ENCODE results near the gene DISC1. TPM values are rescaled to one million over a fixed set of nuclear protein-coding genes. Genes with fewer than 3 reads are reported as not detected.

Gene DISC1
- total and polyA plus RNA-seq, 2 experiments from 2014 or later = 2.1 to 6.5 TPM

DNA sequence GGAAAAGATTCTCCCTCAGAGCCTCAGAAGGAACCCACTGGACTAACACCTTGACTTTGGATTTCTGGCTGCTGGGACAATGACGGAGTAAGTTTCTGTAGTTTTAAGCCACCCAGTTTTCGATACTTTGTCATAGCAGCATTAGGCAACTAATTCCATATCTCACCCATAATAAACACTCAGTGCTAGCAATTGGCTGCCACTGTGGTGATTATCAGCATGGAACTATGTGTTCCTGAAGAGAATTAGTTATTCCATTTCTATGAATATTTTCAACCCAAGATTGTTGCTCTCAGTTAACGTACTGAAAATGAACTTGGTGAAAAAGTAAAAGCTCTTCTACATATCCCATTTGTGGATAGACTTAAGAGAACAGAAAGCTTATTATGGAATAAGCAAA is 299.3 kb downstream of the DISC1 start (continued):
- no peak for TF ChIP-seq ETS1 (IDR thresholded peaks at IDR 0.05)
- no peak for TF ChIP-seq JUNB (IDR thresholded peaks at IDR 0.05; ENCODE audit: unreplicated experiment)

GRCh38 chr1:231926340-231926739 is 299.8 kb downstream of the DISC1 start:
- H3K27ac Mint-ChIP-seq = no peak overlapping the region
- DNase-seq (ENCODE audit: low spot score) (no peak), ATAC-seq (no peak)
- Histone ChIP-seq H3K4me3 (no peak overlapping the region), H3K36me3 (ENCODE audit: insufficient read depth) (no peaks in the 10 kb centered on the region), H2AFZ (no peak overlapping the region), H4K20me1 (replicated peaks; ENCODE audit: insufficient read depth) (0 out of 2 replicates have a peak, but pooled peaks cover 3% of the 10 kb centered on the region), H3F3A (replicated peaks; ENCODE audit: low read depth) (no peaks in the 10 kb centered on the region), H3K27me3 (ENCODE audit: insufficient read depth) (no peaks in the 10 kb centered on the region), H3K9me2 (ENCODE audit: insufficient read depth) (peaks cover 6% of the 10 kb centered on the region; the same call in 1 of the 2 replicates), H3K27ac (ENCODE audit: low read depth) (no peak overlapping the region), H3K79me2 (replicated peaks; ENCODE audit: insufficient read depth) (no peaks in the 10 kb centered on the region), H3K4me1 (ENCODE audit: insufficient read depth) (peaks cover 13% of the 10 kb centered on the region), H3K4me2 (no peak overlapping the region)
- H3K9me3 Mint-ChIP-seq = no peaks in the 10 kb centered on the region
- H3K4me3 Mint-ChIP-seq = no peak overlapping the region
- H3K4me1 Mint-ChIP-seq = peaks cover 17% of the 10 kb centered on the region
- TF ChIP-seq JUNB (IDR thresholded peaks at IDR 0.05; ENCODE audit: unreplicated experiment) = no peak
- TF ChIP-seq ZNF114 (CRISPR knock-in tag; IDR thresholded peaks at IDR 0.05) = no peak
- no peak for TF ChIP-seq NANOG (IDR thresholded peaks at IDR 0.05; ENCODE audit: borderline replicate concordance)
- no peak for TF ChIP-seq EZH2 (IDR thresholded peaks at IDR 0.05; ENCODE audit: low read depth, unreplicated experiment)
- TF ChIP-seq STAT1 (IDR thresholded peaks at IDR 0.05; ENCODE audit: unreplicated experiment) = no peak
- TF ChIP-seq CREB1 (CRISPR knock-in tag; IDR thresholded peaks at IDR 0.05; ENCODE audit: low read depth) = no peak
- TF ChIP-seq, protein P1, sequence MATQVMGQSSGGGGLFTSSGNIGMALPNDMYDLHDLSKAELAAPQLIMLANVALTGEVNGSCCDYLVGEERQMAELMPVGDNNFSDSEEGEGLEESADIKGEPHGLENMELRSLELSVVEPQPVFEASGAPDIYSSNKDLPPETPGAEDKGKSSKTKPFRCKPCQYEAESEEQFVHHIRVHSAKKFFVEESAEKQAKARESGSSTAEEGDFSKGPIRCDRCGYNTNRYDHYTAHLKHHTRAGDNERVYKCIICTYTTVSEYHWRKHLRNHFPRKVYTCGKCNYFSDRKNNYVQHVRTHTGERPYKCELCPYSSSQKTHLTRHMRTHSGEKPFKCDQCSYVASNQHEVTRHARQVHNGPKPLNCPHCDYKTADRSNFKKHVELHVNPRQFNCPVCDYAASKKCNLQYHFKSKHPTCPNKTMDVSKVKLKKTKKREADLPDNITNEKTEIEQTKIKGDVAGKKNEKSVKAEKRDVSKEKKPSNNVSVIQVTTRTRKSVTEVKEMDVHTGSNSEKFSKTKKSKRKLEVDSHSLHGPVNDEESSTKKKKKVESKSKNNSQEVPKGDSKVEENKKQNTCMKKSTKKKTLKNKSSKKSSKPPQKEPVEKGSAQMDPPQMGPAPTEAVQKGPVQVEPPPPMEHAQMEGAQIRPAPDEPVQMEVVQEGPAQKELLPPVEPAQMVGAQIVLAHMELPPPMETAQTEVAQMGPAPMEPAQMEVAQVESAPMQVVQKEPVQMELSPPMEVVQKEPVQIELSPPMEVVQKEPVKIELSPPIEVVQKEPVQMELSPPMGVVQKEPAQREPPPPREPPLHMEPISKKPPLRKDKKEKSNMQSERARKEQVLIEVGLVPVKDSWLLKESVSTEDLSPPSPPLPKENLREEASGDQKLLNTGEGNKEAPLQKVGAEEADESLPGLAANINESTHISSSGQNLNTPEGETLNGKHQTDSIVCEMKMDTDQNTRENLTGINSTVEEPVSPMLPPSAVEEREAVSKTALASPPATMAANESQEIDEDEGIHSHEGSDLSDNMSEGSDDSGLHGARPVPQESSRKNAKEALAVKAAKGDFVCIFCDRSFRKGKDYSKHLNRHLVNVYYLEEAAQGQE (IDR thresholded peaks at IDR 0.05; ENCODE audit: unreplicated experiment) = no peak
- TF ChIP-seq CTCF (conservative IDR thresholded peaks at IDR 0.05; ENCODE audit: low read depth in 2 of 2) = no peak
- peaks cover 8% of the 10 kb centered on the region for H3K27me3 Mint-ChIP-seq (ENCODE audit: insufficient read depth, low read depth, poor library complexity)
- H3K36me3 Mint-ChIP-seq (ENCODE audit: low read depth) = peaks cover 3% of the 10 kb centered on the region; the same call in 1 of the 3 replicates
